WTC11 (cell line): ENCODE results near the gene MICAL2.

Source experiments
- CTCF ChIP-seq: fragments of 200-600 bp; IDR thresholded peaks from 2 replicates; pipeline ENCODE4 v1.8.0; 2022; ENCODE audit warnings: antibody characterized with exemption
- E2F1 ChIP-seq: sonication (generic); formaldehyde crosslinking; IDR thresholded peaks from 2 replicates; pipeline ENCODE4 v1.8.0; 2022; ENCODE audit warnings: mild to moderate bottlenecking, missing genetic modification reagents
- ESRRA ChIP-seq: sonication (generic); formaldehyde crosslinking; IDR thresholded peaks from 2 replicates; pipeline ENCODE4 v1.8.1; 2022; ENCODE audit warnings: mild to moderate bottlenecking, missing genetic modification reagents, borderline replicate concordance
- FOXP1 ChIP-seq: sonication (generic); formaldehyde crosslinking; IDR thresholded peaks from 2 replicates; pipeline ENCODE4 v1.8.0; 2022; ENCODE audit warnings: missing genetic modification reagents, mild to moderate bottlenecking, moderate library complexity, borderline replicate concordance
- MAX ChIP-seq: sonication (generic); formaldehyde crosslinking; IDR thresholded peaks from 2 replicates; pipeline ENCODE4 v1.8.0; 2022; ENCODE audit warnings: mild to moderate bottlenecking, missing genetic modification reagents
- NR1H2 ChIP-seq: sonication (generic); formaldehyde crosslinking; IDR thresholded peaks from 2 replicates; pipeline ENCODE4 v1.9.0; 2021; ENCODE audit warnings: mild to moderate bottlenecking, moderate library complexity, missing genetic modification reagents
- SMAD4 ChIP-seq: sonication (generic); formaldehyde crosslinking; IDR thresholded peaks from 2 replicates; pipeline ENCODE4 v1.8.0; 2022; ENCODE audit warnings: mild to moderate bottlenecking, missing genetic modification reagents
- SP1 ChIP-seq: sonication (generic); formaldehyde crosslinking; conservative IDR thresholded peaks from 2 replicates; pipeline ENCODE4 v1.8.1; 2022; ENCODE audit warnings: missing genetic modification reagents
- TEAD1 ChIP-seq: sonication (generic); formaldehyde crosslinking; IDR thresholded peaks from 2 replicates; pipeline ENCODE4 v1.8.0; 2022; ENCODE audit warnings: mild to moderate bottlenecking, missing genetic modification reagents
- USF2 ChIP-seq: sonication (generic); formaldehyde crosslinking; IDR thresholded peaks from 2 replicates; pipeline ENCODE4 v1.8.1; 2023; ENCODE audit warnings: mild to moderate bottlenecking, missing genetic modification reagents, moderate library complexity
- ZNF232 ChIP-seq: sonication (generic); formaldehyde crosslinking; IDR thresholded peaks from 2 replicates; pipeline ENCODE4 v1.8.0; 2022; ENCODE audit warnings: mild to moderate bottlenecking, missing genetic modification reagents
- TF ChIP-seq, protein P1 (sequence below): sonication (generic); formaldehyde crosslinking; IDR thresholded peaks from 2 replicates; pipeline ENCODE4 v1.8.0; 2022; ENCODE audit warnings: mild to moderate bottlenecking, missing genetic modification reagents
- TF ChIP-seq, protein P2 (sequence below): sonication (generic); formaldehyde crosslinking; conservative IDR thresholded peaks from 2 replicates; pipeline ENCODE4 v1.8.1; 2023; ENCODE audit warnings: mild to moderate bottlenecking, low read depth, missing genetic modification reagents, moderate library complexity

DNA sequence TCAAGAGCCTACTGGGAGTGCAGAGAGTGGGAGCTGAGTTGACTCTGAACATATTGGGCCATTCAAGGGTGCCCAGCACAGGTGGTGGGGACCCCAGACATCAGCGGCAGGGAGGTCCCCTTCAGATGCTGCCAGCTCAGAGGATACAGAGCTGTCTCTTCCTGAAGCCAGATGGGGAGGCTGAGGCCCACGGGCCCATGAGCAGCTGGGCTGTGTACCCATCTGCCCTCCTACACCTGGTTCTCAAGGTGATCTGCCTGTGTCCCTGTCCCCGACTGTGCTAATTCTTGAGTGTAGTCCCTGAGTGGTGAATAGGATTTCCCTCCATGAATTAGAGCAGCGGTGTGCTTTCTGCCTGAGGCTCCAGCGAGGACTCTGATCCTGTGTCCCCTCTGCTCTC, 76.3 kb downstream of the MICAL2 start:
- TF ChIP-seq CTCF (no peak), TEAD1 (no peak), NR1H2 (no peak), E2F1 (CRISPR knock-in tag) (no peak), USF2 (CRISPR knock-in tag) (no peak), SP1 (CRISPR knock-in tag) (no peak), ZNF232 (CRISPR knock-in tag) (no peak), ESRRA (CRISPR knock-in tag) (no peak), SMAD4 (CRISPR knock-in tag) (no peak), MAX (CRISPR knock-in tag) (no peak), FOXP1 (CRISPR knock-in tag) (no peak)
- TF ChIP-seq, protein P1, sequence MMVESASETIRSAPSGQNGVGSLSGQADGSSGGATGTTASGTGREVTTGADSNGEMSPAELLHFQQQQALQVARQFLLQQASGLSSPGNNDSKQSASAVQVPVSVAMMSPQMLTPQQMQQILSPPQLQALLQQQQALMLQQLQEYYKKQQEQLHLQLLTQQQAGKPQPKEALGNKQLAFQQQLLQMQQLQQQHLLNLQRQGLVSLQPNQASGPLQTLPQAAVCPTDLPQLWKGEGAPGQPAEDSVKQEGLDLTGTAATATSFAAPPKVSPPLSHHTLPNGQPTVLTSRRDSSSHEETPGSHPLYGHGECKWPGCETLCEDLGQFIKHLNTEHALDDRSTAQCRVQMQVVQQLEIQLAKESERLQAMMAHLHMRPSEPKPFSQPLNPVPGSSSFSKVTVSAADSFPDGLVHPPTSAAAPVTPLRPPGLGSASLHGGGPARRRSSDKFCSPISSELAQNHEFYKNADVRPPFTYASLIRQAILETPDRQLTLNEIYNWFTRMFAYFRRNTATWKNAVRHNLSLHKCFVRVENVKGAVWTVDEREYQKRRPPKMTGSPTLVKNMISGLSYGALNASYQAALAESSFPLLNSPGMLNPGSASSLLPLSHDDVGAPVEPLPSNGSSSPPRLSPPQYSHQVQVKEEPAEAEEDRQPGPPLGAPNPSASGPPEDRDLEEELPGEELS (CRISPR knock-in tag): no peak
- TF ChIP-seq, protein P2, sequence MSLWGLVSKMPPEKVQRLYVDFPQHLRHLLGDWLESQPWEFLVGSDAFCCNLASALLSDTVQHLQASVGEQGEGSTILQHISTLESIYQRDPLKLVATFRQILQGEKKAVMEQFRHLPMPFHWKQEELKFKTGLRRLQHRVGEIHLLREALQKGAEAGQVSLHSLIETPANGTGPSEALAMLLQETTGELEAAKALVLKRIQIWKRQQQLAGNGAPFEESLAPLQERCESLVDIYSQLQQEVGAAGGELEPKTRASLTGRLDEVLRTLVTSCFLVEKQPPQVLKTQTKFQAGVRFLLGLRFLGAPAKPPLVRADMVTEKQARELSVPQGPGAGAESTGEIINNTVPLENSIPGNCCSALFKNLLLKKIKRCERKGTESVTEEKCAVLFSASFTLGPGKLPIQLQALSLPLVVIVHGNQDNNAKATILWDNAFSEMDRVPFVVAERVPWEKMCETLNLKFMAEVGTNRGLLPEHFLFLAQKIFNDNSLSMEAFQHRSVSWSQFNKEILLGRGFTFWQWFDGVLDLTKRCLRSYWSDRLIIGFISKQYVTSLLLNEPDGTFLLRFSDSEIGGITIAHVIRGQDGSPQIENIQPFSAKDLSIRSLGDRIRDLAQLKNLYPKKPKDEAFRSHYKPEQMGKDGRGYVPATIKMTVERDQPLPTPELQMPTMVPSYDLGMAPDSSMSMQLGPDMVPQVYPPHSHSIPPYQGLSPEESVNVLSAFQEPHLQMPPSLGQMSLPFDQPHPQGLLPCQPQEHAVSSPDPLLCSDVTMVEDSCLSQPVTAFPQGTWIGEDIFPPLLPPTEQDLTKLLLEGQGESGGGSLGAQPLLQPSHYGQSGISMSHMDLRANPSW (CRISPR knock-in tag): no peak
